Neural crest cell (in vitro differentiated cells): ENCODE results near the gene SDK1. TPM values are rescaled to one million over a fixed set of nuclear protein-coding genes. Genes with fewer than 3 reads are reported as not detected.

Experiments
- DNase-seq: peaks from one replicate; pipeline ENCODE4 v3.0.0; 2021; ENCODE audit warnings: low read depth, mixed read lengths, low spot score
- H3K27ac Mint-ChIP-seq: one replicate; pipeline ENCODE4 v1.8.0; 2021; ENCODE audit warnings: mild to moderate bottlenecking, mixed read lengths; ENCODE audit not compliant: unreplicated experiment
- H3K27me3 Mint-ChIP-seq: 2 replicates; pipeline ENCODE4 v1.8.0; 2021; ENCODE audit warnings: low read depth, mild to moderate bottlenecking, mixed read lengths
- H3K36me3 Mint-ChIP-seq: 2 replicates; pipeline ENCODE4 v1.8.0; 2021; ENCODE audit warnings: low read depth, mild to moderate bottlenecking, mixed read lengths
- H3K4me1 Mint-ChIP-seq: 2 replicates; pipeline ENCODE4 v1.8.0; 2021; ENCODE audit warnings: mixed read lengths
- H3K4me3 Mint-ChIP-seq: one replicate; pipeline ENCODE4 v1.8.0; 2021; ENCODE audit warnings: mild to moderate bottlenecking, mixed read lengths
- H3K9me3 Mint-ChIP-seq: 2 replicates; pipeline ENCODE4 v1.8.0; 2021; ENCODE audit warnings: mixed read lengths
- total RNA-seq: library from RNA; stranded (reverse); gene quantifications from 2 replicates; pipeline ENCODE4 v1.2.1, GENCODE V29; 2021
- TF ChIP-seq, protein P1 (sequence below): fragments of 200-600 bp; sonication (generic); conservative IDR thresholded peaks from 2 replicates; pipeline ENCODE4 v1.5.0; 2021; ENCODE audit warnings: antibody characterized with exemption, mild to moderate bottlenecking

Gene SDK1
- total RNA-seq, 1 donor from 2014 or later, result 11.6 TPM

DNA sequence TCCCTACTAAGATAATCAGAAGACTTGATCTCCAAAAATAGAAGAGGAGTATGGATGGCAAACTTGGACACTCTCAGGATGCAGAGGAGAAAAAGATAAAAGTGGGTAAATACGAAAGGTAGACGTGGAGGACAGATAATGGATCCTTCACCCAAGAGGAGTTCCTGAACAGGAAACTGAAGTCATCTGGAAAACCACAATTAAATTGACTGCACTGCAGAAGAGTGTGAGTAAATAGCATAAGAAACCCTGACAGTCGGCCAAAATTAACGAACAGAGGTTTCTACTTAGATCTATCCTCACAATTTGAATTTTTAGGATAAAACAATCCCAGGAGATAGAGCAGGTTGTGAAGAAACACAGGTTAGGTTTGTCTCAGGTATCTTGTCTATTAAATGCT lies 70.5 kb downstream of the SDK1 start:
- H3K4me1 Mint-ChIP-seq, result peaks cover 10% of the 10 kb centered on the region
- H3K4me3 Mint-ChIP-seq, result no peak overlapping the region
- TF ChIP-seq, protein P1, sequence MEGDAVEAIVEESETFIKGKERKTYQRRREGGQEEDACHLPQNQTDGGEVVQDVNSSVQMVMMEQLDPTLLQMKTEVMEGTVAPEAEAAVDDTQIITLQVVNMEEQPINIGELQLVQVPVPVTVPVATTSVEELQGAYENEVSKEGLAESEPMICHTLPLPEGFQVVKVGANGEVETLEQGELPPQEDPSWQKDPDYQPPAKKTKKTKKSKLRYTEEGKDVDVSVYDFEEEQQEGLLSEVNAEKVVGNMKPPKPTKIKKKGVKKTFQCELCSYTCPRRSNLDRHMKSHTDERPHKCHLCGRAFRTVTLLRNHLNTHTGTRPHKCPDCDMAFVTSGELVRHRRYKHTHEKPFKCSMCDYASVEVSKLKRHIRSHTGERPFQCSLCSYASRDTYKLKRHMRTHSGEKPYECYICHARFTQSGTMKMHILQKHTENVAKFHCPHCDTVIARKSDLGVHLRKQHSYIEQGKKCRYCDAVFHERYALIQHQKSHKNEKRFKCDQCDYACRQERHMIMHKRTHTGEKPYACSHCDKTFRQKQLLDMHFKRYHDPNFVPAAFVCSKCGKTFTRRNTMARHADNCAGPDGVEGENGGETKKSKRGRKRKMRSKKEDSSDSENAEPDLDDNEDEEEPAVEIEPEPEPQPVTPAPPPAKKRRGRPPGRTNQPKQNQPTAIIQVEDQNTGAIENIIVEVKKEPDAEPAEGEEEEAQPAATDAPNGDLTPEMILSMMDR, result no peak
- H3K27ac Mint-ChIP-seq, result no peak overlapping the region
- DNase-seq, result no peak
- H3K36me3 Mint-ChIP-seq, result no peaks in the 10 kb centered on the region
- no peaks in the 10 kb centered on the region for H3K27me3 Mint-ChIP-seq
- H3K9me3 Mint-ChIP-seq, result no peaks in the 10 kb centered on the region

- Mint-ChIP-seq H3K9me3 (no peaks in the 10 kb centered on the region), H3K4me1 (peaks cover 26% of the 10 kb centered on the region), H3K27me3 (no peaks in the 10 kb centered on the region), H3K27ac (no peak overlapping the region), H3K4me3 (no peak overlapping the region), H3K36me3 (no peaks in the 10 kb centered on the region)
- no peak for DNase-seq
- TF ChIP-seq, protein P1, result no peak
Observed at GRCh38 chr7:3374239-3374638, 73.2 kb downstream of the SDK1 start.

- H3K27me3 Mint-ChIP-seq, result no peaks in the 10 kb centered on the region
- peaks cover 32% of the 10 kb centered on the region for H3K4me1 Mint-ChIP-seq
- H3K36me3 Mint-ChIP-seq, result no peaks in the 10 kb centered on the region
- TF ChIP-seq, protein P1, result no peak
- DNase-seq, result no peak
- H3K9me3 Mint-ChIP-seq, result no peaks in the 10 kb centered on the region
- H3K27ac Mint-ChIP-seq, result no peak overlapping the region
- H3K4me3 Mint-ChIP-seq, result no peak overlapping the region
Observed at GRCh38 chr7:3378390-3379150, 77.5 kb downstream of the SDK1 start.

DNA sequence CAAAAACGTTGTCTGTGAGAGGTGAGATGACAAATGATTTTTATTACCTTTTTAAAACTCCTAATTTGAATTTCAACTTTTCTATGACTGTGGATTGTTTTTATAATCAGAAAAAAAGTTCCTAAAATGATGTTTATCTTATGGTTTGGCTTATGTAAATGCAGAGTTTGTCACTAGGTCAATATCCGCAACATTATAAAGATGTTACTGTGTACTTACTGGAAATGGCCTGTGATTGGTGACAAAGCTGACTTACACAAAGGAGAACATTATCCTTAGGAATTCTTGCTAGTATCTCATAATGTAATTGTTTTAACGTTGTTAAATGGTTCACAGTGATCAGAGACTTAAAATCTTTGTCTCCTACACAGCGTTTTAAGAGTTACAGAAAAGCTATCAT lies 79.0 kb downstream of the SDK1 start:
- H3K27me3 Mint-ChIP-seq, result no peaks in the 10 kb centered on the region
- no peak overlapping the region for H3K27ac Mint-ChIP-seq
- H3K9me3 Mint-ChIP-seq, result no peaks in the 10 kb centered on the region
- no peak overlapping the region for H3K4me3 Mint-ChIP-seq
- TF ChIP-seq, protein P1, result no peak
- peaks cover 32% of the 10 kb centered on the region for H3K4me1 Mint-ChIP-seq
- DNase-seq, result no peak
- no peaks in the 10 kb centered on the region for H3K36me3 Mint-ChIP-seq

DNA sequence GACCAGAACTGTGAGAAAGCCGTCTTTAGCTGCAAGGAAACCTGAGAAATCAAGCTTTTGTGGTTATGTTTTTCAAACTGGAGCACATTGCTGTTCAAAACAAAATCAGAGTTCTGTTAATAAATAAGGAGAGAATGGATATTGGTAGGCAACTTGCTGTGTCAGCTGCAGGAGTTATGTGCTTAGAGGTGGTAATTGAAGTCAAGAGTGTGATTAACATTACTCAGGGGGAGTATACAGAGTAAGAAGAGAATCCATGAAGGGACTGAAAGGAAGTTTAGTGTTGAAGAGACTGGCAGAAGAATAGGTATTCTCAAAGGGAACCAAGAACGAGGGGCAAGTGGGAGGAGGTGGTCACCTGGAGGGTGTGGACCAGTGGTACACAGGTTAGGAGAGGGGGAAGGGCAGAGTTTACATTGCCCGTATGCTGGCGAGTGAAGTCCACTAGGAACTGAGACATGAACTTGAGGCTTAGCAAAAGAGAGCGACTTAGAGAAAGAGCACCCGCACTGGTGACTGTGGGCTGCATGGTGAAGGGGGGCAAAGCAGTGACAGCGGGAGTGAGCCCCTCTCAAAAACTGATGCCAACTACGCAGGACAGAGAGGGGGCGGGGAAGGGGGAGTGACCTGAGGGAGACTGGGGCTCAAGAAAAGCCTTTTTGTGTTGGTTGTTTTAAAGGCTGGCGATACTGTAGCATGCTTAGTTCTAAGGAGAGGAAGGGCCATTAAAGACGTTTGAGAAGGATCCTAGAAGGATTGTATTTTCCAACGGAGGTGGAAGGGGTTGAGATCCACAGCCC lies 80.0 kb downstream of the SDK1 start:
- Mint-ChIP-seq H3K36me3 (no peaks in the 10 kb centered on the region), H3K27ac (no peak overlapping the region), H3K4me1 (peaks cover 32% of the 10 kb centered on the region), H3K9me3 (no peaks in the 10 kb centered on the region), H3K4me3 (no peak overlapping the region), H3K27me3 (no peaks in the 10 kb centered on the region)
- DNase-seq, result no peak
- TF ChIP-seq, protein P1, result no peak
